ENCODE measurements around the gene KIF7.

DNA sequence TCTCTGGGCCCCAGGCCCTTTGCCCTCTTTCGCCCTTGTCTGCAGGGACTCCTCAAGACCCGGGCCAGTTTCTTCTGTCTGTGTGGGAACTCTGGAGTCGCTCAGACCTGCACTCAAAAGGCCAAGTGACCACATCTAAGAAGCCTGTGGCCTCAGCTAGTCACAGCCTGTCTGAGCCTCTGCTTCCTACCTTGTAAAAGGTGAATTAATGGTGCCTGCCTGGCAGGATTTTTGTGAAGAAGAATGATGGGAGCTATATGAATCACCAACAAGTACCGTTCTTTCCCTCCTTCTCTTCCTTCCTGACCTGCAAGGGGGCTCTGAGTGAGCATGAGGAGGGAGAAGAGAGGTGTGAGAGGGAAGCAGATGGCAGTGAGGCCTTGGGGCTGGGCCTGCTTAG, 16.4 kb upstream of the KIF7 start:
- TF ChIP-seq, protein P1, sequence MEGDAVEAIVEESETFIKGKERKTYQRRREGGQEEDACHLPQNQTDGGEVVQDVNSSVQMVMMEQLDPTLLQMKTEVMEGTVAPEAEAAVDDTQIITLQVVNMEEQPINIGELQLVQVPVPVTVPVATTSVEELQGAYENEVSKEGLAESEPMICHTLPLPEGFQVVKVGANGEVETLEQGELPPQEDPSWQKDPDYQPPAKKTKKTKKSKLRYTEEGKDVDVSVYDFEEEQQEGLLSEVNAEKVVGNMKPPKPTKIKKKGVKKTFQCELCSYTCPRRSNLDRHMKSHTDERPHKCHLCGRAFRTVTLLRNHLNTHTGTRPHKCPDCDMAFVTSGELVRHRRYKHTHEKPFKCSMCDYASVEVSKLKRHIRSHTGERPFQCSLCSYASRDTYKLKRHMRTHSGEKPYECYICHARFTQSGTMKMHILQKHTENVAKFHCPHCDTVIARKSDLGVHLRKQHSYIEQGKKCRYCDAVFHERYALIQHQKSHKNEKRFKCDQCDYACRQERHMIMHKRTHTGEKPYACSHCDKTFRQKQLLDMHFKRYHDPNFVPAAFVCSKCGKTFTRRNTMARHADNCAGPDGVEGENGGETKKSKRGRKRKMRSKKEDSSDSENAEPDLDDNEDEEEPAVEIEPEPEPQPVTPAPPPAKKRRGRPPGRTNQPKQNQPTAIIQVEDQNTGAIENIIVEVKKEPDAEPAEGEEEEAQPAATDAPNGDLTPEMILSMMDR (IDR thresholded peaks at IDR 0.05 in 2 of 3, conservative IDR thresholded peaks at IDR 0.05 in 1 of 3; ENCODE audit: control insufficient read depth in 2 of 3, extremely low read depth in 1 of 3, insufficient read depth in 1 of 3, low read depth in 3 of 3, low read length in 3 of 3), result no peak
- TF ChIP-seq, protein P2, sequence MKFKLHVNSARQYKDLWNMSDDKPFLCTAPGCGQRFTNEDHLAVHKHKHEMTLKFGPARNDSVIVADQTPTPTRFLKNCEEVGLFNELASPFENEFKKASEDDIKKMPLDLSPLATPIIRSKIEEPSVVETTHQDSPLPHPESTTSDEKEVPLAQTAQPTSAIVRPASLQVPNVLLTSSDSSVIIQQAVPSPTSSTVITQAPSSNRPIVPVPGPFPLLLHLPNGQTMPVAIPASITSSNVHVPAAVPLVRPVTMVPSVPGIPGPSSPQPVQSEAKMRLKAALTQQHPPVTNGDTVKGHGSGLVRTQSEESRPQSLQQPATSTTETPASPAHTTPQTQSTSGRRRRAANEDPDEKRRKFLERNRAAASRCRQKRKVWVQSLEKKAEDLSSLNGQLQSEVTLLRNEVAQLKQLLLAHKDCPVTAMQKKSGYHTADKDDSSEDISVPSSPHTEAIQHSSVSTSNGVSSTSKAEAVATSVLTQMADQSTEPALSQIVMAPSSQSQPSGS (IDR thresholded peaks at IDR 0.05; ENCODE audit: low read length), result no peak
- no peak for TF ChIP-seq ZNF217 (IDR thresholded peaks at IDR 0.05)
- no peak for TF ChIP-seq SMC3 (IDR thresholded peaks at IDR 0.05; ENCODE audit: borderline replicate concordance, low read length)
- TF ChIP-seq, protein P3, sequence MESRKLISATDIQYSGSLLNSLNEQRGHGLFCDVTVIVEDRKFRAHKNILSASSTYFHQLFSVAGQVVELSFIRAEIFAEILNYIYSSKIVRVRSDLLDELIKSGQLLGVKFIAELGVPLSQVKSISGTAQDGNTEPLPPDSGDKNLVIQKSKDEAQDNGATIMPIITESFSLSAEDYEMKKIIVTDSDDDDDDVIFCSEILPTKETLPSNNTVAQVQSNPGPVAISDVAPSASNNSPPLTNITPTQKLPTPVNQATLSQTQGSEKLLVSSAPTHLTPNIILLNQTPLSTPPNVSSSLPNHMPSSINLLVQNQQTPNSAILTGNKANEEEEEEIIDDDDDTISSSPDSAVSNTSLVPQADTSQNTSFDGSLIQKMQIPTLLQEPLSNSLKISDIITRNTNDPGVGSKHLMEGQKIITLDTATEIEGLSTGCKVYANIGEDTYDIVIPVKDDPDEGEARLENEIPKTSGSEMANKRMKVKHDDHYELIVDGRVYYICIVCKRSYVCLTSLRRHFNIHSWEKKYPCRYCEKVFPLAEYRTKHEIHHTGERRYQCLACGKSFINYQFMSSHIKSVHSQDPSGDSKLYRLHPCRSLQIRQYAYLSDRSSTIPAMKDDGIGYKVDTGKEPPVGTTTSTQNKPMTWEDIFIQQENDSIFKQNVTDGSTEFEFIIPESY (IDR thresholded peaks at IDR 0.05), result no peak

Data from GM12878 (cell line).